NOMO-1 treated with DMSO at 0.1 percent for 48 hours (cell line): ENCODE results near the gene EID3.

ENCODE experiments used
- DNase-seq: peaks from one replicate; lab custom pipeline; 2025; ENCODE audit not compliant: unreplicated experiment; lab: John Stamatoyannopoulos, UW

Gene EID3

DNA sequence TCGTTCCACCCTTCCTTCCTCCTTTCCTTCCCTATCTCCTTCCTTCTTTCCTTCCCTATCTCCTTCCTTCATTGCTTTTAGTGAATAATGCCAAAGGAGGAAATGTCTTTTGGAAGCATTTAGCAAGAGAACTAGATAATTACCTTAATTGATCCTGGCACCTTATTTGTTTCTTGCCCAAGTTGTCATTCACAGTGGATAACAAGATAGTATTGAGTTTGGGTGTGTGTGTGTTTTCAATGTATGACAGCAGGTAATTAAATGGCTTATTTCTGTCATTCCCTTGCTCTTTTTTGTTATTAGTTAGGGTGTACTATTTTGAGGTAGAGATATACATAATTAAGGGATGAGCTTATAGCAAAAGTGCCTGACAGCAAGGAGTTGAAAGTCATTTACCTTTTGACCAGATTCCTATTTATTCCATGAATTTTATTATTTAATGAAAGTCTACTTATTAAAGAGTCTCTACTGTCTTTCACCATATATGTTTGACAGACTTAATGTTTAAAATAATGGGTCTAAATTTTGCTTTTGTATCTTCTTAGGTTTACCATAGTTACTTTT lies 30.2 kb downstream of the EID3 start:
- no peak for DNase-seq

DNA sequence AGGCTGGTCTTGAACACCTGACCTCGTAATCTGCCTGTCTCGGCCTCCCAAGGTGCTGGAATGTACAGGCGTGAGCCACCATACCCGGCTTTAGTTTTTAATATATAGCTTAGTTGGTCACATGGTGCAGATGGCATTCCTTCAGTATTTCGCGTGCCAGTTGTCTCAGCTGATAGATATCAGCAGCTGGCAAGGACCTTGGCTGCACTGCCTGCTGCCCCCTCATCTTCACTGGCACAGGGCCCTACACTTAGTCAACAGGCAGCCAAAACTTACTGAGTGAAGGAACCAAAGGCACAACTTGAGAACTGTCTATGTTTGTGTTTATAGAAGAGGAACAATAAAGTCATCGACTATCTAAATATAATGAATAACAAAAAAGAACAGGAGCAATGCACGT lies 31.0 kb downstream of the EID3 start:
- DNase-seq, result no peak

DNA sequence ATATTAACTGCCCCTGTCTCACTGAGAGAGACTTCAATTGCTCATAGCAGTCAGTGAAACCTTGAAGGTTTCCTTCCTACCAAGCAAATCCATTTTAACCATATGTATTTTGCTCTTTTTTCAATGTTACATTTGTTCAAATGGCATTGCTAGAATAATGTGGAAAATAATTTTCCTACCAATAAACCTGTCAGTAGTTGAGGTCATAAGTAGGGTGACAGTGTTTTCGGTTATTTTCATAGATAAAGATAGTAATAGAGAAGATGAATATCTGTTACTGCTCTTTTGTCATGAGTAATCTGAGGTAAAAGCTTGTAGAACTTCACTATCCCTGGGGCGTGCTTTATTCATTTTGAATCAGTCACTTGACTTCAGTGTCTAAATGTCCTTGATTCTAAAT lies 32.6 kb downstream of the EID3 start:
- no peak for DNase-seq

DNA sequence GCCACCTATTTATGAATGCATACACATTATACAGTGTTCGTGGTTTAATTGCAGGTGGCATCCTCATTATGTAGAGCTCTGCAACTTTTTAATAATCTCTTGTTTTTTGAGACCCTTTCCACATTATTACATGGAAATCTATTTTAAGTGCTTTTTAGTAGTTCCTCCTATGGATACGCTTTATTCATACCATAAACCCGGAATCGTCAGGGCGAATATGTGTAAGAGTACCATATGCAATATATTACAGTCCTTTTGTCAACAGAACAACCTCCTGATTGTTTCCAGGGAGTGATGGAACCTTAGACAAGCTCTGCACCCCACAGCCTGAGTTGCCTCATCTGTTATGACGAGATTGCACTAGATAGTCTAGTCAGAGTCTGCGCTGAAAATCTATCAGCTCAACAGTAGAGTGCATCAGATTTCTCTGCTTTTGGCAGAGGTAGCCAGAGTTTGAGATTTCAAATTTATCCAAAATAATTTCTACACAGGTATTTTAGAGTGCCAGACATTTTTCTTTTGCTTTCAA lies 33.6 kb downstream of the EID3 start:
- no peak for DNase-seq

DNA sequence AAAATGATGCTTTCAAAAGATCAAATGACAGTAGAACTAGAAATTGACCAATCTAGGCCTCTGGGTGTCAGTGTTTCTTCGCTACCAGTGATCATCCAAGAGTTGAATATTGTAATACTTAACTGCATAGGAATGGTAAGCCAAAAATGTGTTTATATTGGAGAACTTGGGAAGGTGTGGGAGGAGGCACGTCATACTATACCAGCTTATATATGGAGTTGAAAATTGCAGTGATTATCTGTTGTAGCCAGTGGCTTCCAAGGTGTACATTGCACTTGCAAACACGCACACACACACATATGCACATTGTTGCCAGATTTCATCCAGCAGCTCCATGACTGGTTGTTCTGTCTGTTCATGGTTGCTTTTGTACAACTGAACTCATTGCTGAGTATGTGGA lies 36.1 kb downstream of the EID3 start:
- DNase-seq, result no peak

DNA sequence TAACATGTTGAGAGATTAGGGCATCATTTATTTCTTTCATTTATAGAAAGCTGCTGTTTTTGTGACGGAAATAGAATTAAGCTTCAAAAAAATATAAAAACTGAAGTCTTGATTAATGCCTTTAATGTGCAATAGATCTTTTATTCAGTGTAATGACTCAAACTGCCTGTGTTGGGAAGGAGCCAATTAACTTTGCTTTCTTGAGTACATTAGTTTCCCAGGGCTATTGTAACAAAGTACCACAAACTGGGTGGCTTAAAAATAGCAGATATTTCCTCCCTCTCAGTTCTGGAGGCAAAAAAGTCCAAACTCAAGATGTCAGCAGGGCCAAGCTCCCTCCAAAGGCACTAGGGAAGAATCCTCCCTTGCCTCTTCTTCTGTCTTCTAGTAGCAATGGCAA lies 36.6 kb downstream of the EID3 start:
- DNase-seq, result no peak

DNA sequence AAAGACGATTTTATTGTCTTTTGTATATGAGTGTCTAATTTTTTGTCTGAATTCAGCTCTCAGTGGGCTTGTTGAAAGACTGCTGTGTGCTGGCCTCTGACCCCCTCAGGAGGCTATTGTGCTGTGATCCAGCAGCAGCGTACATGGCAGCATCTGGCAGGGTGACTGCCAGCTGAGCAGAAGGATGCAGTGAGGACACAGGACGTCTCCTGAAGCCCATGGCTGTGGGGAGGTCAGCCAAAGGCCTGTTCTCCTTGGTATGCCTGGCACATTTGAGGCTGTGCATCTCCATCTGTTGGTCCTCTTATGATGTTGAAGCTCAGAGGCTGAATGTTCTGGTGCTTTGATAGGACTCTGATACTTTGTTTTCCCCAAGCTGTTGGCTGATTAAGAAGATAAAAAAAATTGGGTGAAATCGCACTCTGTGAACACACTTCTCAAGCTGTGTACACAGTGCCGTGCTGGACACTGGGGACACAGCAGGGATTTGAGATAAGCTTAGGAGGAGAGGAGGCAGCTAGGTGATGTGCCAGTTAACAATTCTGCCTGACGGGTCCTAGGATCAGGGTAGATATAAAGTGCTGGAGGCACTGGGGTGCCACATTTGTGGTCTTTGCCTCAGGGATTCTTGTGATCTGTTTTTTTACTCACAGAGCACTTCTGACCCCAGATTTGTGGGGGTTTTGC lies 37.5 kb downstream of the EID3 start:
- DNase-seq, result no peak

DNA sequence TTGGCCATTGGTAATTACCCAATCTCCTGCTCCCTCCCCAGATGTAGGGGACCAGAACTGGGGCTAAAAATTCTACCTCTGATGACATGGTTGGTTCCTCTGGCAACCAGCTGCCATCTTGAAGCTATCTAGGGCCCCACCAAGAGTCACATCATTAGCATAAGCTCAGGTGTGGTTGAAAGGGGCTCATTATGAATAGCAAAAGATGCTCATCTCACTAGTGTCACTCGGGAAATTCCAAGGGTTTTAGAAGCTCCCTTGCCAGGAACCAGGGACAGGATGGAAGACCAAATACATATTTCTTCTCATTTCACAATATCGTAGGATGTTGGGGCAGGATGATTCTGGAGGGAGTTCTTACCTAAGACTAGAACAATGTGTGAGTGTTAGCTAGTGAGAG lies 38.6 kb downstream of the EID3 start:
- DNase-seq, result no peak

DNA sequence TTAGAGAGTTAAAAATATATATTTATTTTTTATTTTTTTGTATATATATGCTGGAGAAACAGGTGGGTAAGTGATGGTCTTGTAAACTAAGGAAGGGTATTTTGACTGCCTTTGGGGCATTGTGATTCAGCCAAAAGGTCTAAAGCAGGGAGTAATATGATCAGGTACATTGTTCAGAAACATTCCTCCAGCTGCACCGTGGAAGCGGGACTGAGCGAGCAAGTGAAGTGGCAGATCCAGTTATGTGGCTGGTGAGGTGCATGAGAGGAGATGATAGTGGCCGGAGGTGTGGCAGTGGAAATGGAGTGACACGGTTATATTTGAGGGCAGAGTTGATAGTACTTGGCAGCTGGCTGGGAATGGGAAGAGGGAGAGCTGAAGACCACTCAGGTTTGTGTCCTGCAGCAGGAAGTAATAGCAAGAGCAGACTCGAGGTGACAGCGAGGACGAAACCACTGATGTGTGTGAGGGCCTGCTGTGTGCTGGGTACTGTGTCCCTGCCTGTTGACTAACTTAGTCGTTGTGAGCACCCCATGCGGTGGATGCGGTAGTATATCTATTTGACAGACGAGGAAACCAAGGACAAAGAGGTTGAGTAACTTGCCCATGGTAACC lies 39.2 kb downstream of the EID3 start:
- DNase-seq, result no peak

DNA sequence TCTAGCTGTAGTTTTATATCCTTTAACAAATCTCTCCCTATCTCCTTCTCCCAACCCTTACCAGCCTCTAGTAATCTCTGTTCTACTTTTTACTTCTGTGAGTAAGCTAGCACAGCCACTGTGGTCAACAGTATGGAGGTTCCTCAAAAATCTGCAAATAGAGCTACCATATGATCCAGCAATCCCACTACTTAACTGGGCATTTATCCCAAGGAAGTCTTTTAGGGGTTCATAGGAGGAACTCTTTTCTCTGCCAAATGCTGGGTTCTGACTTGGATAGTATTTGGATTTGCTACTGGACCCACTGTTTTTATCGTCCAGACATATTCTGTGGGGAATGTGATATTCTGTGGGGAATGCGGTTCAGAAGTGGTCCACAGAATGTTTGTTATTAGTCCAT lies 41.1 kb downstream of the EID3 start:
- no peak for DNase-seq

DNA sequence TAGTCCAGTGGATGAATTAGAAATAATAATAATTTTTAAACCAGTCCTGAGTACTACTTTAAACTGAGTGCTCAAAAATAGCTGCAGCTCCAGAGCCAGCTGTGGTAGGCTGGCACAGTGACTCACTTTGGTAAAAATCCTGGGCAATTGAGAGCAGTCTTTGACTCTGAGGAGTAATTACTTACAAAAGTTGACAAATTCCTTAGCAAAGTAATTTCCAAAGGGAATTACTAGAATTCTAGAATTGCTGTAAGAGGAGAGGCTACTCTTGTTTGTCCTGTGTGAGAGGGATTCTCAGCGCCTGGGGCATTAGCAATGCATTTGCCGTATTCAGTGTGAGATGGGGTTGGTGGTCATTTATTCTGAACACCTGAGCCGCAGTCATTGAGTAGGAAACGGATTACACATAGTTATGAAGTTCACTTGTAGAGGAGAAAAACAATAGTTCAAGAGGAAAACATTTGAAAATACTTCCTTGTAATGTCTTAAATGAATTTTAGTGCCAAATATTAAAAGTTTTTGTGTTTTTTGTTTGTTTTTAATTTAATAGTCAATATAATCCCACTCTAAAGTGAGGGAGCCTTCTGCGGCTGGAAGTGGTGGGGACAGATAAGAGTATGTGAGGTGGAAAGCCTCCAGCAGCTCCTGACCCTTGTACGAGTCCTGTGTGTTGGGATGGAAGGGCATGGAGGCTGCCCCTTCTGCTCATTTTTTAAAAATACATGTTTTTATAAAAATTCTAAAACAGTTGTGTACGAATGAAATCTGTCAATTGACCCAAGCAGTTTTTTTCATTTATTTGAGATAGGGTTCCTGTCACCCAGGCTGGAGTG lies 41.9 kb downstream of the EID3 start:
- no peak for DNase-seq

DNA sequence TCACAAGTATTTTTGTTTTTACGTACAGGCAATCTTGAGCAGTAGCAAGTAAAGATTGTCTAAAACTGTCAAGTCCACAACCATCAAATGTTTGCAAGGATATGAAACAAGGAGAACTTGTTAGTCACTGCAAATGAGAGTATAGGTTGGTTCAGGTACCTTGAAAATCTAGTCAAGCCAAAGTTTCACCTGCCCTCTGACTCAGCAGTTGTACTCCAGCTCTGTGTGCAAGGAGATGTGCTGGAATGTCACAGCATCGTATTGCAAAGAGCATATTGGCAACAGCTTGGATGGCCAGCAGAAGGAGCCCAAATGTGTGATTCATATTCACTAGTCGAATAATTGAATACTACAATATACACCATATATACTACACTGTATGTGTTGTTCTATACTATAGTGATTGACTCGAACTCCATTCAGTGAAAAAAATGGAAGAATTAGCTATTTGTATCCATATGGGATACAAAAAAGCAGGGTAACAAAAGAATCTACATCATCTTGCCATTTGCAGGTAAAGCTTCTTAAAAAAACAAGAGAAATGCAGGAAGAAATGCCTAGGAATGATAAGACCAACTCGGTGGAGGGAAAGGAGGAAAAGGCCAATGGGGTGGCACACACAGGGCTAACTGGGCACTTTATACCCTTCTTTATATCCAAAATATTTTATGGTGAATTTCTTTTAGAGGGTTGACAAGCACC lies 44.0 kb downstream of the EID3 start:
- no peak for DNase-seq

DNA sequence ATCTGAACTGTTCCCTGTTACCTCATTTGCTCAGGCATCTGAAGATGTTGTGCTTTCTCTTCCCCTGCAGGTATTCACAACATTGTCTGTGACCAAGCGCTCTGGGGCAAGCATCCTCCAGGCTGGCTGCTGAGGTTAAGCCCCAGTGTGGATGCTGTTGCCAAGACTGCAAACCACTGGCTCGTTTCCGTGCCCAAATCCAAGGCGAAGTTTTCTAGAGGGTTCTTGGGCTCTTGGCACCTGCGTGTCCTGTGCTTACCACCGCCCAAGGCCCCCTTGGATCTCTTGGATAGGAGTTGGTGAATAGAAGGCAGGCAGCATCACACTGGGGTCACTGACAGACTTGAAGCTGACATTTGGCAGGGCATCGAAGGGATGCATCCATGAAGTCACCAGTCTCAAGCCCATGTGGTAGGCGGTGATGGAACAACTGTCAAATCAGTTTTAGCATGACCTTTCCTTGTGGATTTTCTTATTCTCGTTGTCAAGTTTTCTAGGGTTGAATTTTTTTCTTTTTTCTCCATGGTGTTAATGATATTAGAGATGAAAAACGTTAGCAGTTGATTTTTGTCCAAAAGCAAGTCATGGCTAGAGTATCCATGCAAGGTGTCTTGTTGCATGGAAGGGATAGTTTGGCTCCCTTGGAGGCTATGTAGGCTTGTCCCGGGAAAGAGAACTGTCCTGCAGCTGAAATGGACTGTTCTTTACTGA lies 44.9 kb downstream of the EID3 start:
- no peak for DNase-seq

DNA sequence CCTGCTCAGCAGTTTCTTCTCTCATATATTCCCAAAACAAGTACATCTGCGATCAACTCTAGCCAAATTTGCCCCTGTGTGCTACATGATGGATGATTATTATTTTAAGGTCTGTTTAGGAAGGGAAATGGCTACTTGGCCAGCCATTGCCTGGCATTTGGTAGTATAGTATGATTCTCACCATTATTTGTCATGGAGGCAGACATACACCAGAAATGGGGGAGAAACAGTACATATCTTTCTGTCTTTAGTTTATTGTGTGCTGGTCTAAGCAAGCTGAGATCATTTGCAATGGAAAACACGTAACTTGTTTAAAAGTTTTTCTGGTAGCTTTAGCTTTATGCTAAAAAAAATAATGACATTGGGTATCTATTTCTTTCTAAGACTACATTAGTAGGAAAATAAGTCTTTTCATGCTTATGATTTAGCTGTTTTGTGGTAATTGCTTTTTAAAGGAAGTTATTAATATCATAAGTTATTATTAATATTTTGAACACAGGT lies 45.5 kb downstream of the EID3 start:
- no peak for DNase-seq

DNA sequence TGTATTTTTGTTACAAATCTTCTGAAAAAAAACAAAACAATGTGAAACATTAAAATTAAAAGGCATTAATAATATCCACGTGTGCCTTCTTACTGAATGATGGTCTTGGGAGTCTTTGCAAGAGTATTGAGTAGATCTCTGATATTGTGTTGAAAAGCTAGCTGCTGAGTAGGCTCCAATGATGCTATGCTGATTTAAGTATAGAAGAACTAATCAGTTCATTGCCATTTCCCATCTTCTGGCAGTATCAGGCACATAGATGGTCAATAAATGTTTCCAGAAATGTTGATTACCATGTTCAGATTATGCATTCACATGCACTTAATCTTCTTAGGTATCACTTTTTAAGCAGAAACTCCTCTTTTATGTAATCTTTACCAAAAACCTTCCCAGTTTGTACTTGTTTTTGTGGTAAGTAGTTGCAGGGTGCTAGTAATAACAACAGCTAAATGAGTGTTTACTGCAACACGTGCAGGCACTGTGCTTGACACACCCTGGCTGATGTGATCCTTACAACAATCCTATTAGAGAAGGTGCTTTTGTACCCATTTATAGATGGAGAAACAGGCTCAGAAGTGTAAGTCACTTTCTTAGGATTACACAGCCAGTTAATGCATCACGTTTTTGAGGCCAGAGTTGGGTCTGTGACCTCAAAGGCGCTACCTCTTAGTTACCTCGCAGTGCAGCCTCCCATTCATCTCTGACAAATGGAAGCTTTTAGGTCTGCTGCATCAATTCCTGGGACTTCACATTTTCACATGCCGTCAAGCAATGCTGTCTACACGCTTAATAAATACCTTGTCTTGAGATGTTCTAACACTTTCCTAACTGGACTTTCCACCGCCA lies 46.9 kb downstream of the EID3 start:
- DNase-seq, result no peak

DNA sequence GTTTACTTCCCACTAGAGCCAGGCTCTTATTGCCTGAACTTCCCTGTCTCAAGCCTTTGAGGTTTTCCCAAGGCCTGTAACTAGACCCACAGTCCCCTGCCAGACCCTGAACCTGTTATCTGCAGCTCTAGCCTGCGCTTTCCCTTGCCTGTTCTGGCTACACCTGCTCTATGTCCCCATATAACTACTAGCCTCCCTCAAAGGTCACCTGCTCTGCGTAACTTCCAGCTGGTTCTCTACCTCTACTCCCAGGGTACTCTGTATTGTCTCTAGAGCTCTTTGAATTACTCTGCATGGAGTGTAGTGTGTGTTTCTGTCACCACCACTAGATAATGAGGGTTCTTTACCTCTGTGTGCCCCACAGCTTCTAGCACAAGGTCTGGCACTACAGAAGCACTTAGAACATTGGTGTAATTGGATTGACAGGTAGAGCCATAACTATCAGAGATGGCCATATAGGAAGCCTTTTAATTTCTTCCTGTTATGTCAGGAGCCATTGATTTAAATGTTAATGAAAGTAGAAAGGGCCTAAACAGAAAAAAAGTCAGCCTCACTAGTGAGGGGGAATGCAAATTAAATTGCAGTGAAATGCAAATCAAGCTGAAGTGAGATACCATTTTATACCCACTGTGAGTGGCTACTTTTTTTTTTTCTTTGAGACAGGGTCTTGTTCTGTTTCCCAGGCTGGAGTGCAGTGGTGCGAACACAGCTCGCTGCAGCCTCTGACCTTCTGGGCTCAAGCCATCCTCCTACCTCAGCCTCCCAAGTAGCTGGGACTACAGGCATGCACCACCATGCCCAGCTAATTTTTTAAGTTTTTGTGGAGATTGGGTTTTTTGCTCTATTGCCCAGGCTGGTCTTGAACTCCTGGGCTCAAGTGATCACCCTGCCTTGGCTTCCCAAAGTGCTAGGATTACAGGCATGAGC lies 47.8 kb downstream of the EID3 start:
- DNase-seq, result no peak

DNA sequence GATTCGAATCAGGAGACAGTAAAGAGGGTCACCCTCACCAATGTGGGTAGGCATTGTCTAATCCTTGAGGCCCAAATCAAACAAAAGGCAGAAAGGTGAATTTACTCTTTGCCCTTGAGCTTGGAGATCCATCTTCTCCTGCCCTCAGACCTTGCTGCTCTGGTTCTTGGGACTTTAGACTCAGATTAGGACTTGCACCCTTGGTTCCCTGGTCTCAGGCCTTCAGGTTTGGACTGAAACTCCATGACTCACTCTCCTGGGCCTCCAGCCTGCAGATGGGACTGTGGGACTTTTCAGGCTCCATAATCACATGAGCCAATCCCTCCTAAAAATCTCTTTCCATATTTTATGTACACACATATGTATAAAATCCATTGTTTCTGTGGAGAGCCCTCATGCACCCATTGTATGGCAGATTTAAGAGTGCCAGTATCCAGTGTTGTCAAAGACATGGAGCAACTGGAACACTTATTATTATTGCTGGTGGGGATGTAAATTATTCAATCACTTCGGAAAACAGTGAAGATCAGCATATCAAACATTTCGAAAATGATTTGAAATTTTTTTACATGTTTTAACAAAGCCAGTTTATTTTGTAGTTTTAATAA lies 48.7 kb downstream of the EID3 start:
- no peak for DNase-seq
